ENCODE results near the gene CCDC172.

Gene CCDC172, protein sequence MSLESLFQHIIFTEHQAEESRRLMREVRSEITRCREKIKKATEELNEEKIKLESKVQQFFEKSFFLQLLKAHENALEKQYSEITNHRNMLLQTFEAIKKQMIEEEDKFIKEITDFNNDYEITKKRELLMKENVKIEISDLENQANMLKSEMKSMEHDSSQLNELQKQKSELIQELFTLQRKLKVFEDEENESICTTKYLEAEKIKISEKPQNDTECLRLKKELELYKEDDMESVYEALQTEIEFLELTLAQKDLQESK

GRCh38 chr10:116324227-116324950 is at the start of gene CCDC172:
CCDC172 (plus strand) TSS chr10:116324448; CDS start chr10:116325012, 564 bp downstream.
- DNase-seq = no peak

GRCh38 chr10:116276981-116277380 is 47.3 kb upstream of the CCDC172 start:
- no peak for DNase-seq

DNA sequence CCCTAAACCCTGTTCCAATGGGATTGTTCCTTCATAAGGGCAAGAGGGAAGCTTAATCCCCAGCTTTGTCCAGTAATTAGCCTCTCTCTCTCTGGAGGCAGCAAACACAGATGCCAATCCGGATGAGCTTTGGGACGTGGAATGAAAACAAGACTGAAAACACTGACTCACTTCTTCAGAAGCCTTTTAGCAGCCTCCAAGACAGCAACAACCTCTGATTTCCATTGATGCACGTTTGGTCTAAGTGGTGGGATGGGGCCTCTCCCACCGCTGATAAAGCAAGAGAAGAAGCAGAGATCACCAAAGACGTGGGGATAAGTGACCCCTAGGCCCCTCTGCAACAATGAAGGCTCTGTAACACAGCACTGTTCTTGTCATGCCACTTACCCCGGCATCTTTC is 45.4 kb upstream of the CCDC172 start:
- no peak for DNase-seq

- no peak for DNase-seq
These were observed 42.5 kb upstream of the CCDC172 start for GRCh38 chr10:116281775-116282174.

GRCh38 chr10:116286626-116287200 is 37.5 kb upstream of the CCDC172 start:
- no peak for DNase-seq

DNA sequence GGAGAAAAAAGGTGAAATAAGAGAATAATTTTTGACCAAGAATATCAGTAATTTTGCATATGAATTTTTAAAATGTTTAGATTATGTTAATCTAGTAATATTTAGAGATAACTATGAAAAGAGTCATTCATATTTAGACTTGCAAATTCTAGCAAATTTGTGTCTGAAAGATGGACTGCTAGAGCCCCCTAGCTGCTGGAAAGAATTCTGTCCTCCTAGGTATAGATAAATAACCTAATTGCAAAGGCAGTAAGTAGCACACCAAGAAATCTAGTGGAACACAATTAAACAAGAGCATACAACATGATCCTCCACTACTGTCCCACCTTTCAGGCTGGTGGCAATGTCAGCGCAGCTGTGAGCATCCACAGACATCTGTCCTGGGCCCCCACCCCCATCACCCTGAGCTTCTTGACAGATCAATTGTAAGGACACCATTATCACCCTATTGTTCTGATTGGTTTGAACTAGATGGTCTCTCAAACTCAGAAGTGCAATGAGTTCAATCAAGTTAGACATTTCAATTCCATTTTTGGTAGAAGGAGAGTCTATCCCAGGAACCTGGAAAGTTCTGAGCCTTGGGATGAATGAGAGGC is 36.2 kb upstream of the CCDC172 start:
- no peak for DNase-seq

GRCh38 chr10:116289652-116290051 is 34.6 kb upstream of the CCDC172 start:
- no peak for DNase-seq

DNA sequence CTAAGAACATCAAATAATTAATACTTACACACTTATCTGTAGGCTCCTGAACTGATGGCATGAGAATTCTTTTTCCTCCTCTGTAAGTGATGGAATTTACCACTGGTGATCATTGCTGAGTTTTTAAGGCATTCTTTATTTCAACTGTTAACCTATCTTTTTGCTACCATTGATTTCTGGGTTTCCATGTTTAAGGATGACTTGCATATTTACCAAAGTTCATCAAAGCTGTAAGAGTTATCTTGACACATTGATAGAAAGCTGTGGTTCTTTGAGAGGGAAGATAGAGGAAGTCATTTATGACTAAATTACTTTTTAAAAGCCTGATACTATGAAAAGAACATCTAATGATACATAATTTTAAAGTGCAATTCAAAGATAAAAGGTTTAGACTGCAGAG is 31.8 kb upstream of the CCDC172 start:
- DNase-seq = no peak

DNA sequence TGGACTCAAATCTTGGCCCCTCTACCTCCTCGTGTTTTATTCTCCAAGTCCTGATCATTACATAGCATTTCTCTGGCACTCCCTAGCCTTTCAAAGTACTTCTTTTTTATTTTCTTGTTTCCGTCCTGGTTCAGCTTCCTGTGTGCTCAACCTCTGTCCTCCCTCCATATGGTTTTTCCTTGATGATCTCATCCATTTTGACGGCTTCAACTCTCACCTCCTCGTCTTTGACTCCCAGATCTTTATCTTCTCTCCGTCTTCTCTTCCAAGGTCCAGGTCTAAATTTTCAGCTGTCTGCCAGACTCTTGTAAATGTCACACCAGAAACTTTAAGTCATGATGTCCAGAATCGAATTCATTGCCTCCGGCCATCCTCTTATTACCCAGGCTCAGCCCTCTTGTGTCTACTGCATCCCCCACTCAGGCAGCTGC is 27.9 kb upstream of the CCDC172 start:
- DNase-seq = no peak

GRCh38 chr10:116298586-116298985 is 25.7 kb upstream of the CCDC172 start:
- no peak for DNase-seq

DNA sequence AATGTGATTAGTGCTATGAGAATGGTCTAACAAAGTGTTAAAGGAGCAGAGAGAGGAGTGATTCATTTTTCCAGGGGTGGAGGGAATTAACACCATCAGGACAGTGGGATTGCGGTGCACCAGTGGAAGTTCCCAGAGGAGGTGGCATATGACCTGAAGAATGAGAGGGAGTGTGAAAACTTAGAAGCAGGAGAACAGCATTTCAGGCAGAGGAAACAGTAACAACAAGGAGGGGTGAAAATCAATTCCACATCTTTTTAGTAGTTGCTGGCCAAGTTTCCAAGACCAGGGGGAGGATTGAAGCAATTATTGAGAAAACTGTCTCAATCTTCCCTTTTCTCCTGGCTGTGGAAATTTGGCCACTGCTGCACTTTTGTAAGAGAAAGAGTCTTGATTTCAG is 23.7 kb upstream of the CCDC172 start:
- no peak for DNase-seq

- DNase-seq = no peak
These were observed 19.3 kb upstream of the CCDC172 start for GRCh38 chr10:116304923-116305322.

- no peak for DNase-seq
These were observed 17.4 kb upstream of the CCDC172 start for GRCh38 chr10:116306847-116307246.

DNA sequence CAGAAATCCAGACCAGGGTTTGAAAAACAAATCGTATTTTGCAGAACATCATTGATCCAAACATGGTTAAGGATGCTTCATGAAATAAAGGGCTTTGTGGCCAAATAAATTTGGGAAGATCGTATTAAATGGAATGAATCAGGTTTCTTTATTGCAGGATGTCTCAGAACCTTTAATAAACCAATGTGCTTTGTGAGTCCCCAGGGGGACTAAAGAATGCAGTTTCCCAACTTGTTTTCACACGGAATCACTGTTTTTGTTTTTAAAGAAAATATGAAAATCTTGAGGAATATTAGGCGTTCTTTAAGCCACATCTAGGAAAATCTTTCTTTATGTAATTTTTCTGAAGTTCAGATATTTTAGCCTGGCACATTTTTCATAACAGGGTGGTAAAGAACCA is 16.8 kb upstream of the CCDC172 start:
- DNase-seq = no peak

DNA sequence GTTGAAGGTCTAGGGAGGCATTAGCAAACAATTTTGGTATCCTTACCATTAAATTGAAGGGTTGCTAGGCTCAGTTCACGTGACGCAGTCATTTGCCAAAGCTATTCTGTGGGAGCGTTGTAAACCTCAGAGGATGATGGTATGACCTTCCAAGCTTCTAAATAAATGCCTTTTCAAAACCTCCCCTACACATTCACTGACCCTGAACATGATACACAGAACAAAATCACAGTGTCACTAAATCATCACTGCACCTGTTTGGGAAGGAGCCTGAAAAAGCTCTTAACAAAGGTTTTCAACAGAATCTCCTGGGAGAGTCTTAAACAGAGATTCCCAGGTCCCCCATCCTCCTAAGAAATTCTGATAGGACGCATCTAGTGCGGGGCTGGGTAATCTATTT is 13.2 kb upstream of the CCDC172 start:
- DNase-seq = no peak

GRCh38 chr10:116311706-116312490 is 12.3 kb upstream of the CCDC172 start:
- DNase-seq = no peak

DNA sequence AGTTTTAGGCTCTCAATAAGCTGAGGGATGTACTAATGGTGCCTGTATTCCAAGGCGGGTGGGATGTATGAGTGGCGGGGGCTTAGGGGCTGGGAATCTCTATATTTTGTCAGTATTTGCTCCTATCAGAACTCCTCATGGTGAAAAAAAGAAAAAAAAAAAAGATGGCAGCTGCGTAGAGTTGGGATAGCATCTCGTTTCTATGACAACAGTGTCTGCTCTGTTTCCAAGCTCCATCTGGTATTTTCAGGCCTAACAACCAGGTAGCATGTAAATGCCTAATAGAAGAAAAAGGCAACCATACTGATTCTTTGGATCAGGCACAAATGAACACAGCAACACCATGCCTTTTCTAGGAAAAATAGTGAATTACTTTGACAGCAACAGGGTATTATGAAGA is 11.7 kb upstream of the CCDC172 start:
- no peak for DNase-seq

GRCh38 chr10:116316503-116316902 is 7.7 kb upstream of the CCDC172 start:
- DNase-seq = no peak

DNA sequence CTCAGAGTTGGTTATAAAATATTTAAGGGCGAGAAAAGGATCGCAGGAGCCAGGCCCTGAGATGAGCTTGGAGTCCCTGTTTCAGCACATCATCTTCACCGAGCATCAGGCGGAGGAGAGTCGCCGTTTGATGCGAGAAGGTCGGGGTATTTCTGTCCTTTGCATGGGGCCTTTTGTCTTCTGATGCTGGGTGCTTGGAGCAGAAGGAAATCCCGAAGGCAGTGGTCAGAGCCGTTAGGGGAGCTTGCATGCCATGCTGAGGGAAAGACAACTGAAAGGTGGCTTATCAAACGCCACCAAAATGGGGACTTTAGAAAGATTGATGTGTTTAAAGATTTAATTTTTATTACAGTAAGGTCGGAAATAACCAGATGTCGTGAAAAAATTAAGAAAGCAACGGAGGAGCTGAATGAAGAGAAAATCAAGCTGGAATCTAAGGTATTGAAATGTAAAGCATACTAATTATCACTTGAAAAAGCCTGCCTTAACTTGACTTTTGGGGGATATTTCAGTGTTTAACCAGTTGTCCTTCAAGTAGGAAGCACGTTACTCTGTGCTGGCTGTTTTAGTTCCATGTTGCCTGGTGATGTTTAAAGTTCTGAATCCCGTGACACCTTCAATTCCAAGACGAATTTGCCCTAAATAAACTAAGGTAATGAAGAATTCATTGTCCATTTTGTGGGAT is 845 bp downstream of the CCDC172 start:
- no peak for DNase-seq

DNA sequence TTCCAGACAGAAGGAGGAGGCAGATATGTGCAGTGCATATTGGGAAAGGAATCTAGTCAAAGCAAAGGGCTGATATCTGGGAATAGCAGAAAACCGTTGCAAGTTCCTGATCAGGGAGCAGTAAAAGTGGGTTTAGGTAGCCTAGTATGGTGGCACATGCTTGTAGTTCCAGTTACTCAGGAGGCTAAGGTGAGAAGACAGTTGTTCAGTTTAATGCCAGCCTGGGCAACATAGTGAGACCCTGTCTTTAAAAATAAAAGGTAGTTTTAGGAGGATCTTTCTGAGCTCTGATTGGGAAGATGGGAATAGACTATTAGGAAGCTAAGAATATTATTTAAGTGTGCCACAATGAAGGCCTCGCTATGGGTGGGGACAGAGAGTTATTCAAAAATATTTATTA is 1.7 kb downstream of the CCDC172 start:
- no peak for DNase-seq

GRCh38 chr10:116329153-116329552 is 4.9 kb downstream of the CCDC172 start:
- no peak for DNase-seq

GRCh38 chr10:116331815-116332214 is 7.6 kb downstream of the CCDC172 start:
- DNase-seq = no peak

All from activated CD8-positive, alpha-beta memory T cell treated with anti-CD3 and anti-CD28 coated beads for 24 hours (primary cell).